Smooth muscle cell of bladder (primary cell): ENCODE measurements around the gene ITGB6. TPM values are rescaled to one million over a fixed set of nuclear protein-coding genes. Genes with fewer than 3 reads are reported as not detected.

Experiments
- total RNA-seq: library from RNA; depleted of rRNA; stranded (reverse); fragments of >200 nt; gene quantifications from 2 replicates; pipeline ENCODE4 v1.2.3, GENCODE V29; 2014

Gene ITGB6
- total RNA-seq = not detected in 2 replicates

GRCh38 chr2:160199683-160200389 is at the start of gene ITGB6:
ITGB6 (minus strand) TSS chr2:160200272; CDS start chr2:160200063, 209 bp downstream.

GRCh38 chr2:160062292-160063005 is 137.6 kb downstream of the ITGB6 start, which contains the start of gene PLA2R1:
PLA2R1 (minus strand) TSS chr2:160062615; CDS start chr2:160062403, 212 bp downstream.

Other genes starting within 250 kb of the ITGB6 start
- 7.5 and 10.0 TPM in 2 replicates for gene PLA2R1, start 137.7 kb downstream of the ITGB6 start, total RNA-seq